Hair follicle dermal papilla cell (primary cell): ENCODE data around the gene ZNF606. TPM values are rescaled to one million over a fixed set of nuclear protein-coding genes. Genes with fewer than 3 reads are reported as not detected.

Experiments
- total RNA-seq: library from RNA; depleted of rRNA; stranded (reverse); fragments of >200 nt; gene quantifications from 2 replicates; pipeline ENCODE4 v1.2.3, GENCODE V29; 2012

The ZNF606 gene
- 19.5 and 25.9 TPM in 2 replicates for total RNA-seq

GRCh38 chr19:58002384-58003173 is at the start of gene ZNF606:
ZNF606 (minus strand) TSS chr19:58002820; CDS start chr19:58001319, 1,501 bp downstream.

GRCh38 chr19:58033741-58034476 is 31.3 kb upstream of the ZNF606 start, which contains the start of gene ZSCAN1:
ZSCAN1 (plus strand) TSS chr19:58034025; CDS start chr19:58037837, 3,812 bp downstream.

GRCh38 chr19:57974434-57974833 is 28.2 kb downstream of the ZNF606 start, which contains the start of gene C19orf18:
C19orf18 (minus strand) TSS chr19:57974534; CDS start chr19:57974432, 102 bp downstream.

GRCh38 chr19:57947419-57948134 is 55.0 kb downstream of the ZNF606 start, which contains the start of gene ZNF256:
ZNF256 (minus strand) TSS chr19:57947706; CDS start chr19:57947474, 232 bp downstream.

GRCh38 chr19:57934820-57935665 is 67.6 kb downstream of the ZNF606 start, which contains the start of gene ZNF418:
ZNF418 (minus strand) TSS chr19:57935402; CDS start chr19:57933822, 1,580 bp downstream.

Other genes starting within 250 kb of the ZNF606 start
- gene ZNF586, start 233.1 kb downstream of the ZNF606 start, total RNA-seq, result 15.3 and 17.0 TPM in 2 replicates
- gene ZNF552, start 187.9 kb downstream of the ZNF606 start, total RNA-seq, result 4.5 and 6.0 TPM in 2 replicates
- gene ZNF587B, start 172.5 kb downstream of the ZNF606 start, total RNA-seq, result 25.1 and 29.4 TPM in 2 replicates
- 34.4 and 52.9 TPM in 2 replicates for gene ZNF587, start 153.0 kb downstream of the ZNF606 start, total RNA-seq
- gene ZNF814, start 113.8 kb downstream of the ZNF606 start, total RNA-seq, result 9.1 and 13.6 TPM in 2 replicates
- gene ZNF417, start 86.2 kb downstream of the ZNF606 start, total RNA-seq, result 17.0 and 21.9 TPM in 2 replicates
- 3.9 and 6.3 TPM in 2 replicates for gene ZNF418, start 67.4 kb downstream of the ZNF606 start, total RNA-seq
- 5.3 and 7.5 TPM in 2 replicates for gene ZNF256, start 55.1 kb downstream of the ZNF606 start, total RNA-seq
- not detected in 2 replicates for gene C19orf18, start 28.3 kb downstream of the ZNF606 start, total RNA-seq
- not detected in 2 replicates for gene ZSCAN1, start 31.2 kb upstream of the ZNF606 start, total RNA-seq
- 7.3 and 8.0 TPM in 2 replicates for gene ZNF135, start 56.5 kb upstream of the ZNF606 start, total RNA-seq
- gene ZSCAN18, start 95.4 kb upstream of the ZNF606 start, total RNA-seq, result 59.3 and 61.7 TPM in 2 replicates
- 18.7 and 21.6 TPM in 2 replicates for gene ZNF329, start 148.0 kb upstream of the ZNF606 start, total RNA-seq
- gene ZNF274, start 180.2 kb upstream of the ZNF606 start, total RNA-seq, result 22.0 and 28.7 TPM in 2 replicates
- gene ZNF544, start 226.1 kb upstream of the ZNF606 start, total RNA-seq, result 33.3 and 46.7 TPM in 2 replicates